OCI-LY3 (cell line): ENCODE results near the gene TBX5.

Experiments
- CTCF ChIP-seq: fragments of 200-600, 300-600 bp; sonication (generic); IDR thresholded peaks from 2 replicates; pipeline ENCODE4 v1.5.1; 2014; ENCODE audit warnings: antibody characterized with exemption, low read length, low read depth
- EZH2phosphoT487 ChIP-seq: fragments of 200-600 bp; shearing (Covaris generic); IDR thresholded peaks from 2 replicates; pipeline ENCODE4 v1.6.1; 2018; ENCODE audit warnings: antibody characterized with exemption, mixed run types, low read depth

GRCh38 chr12:114319422-114319821 lies 86.5 kb downstream of the TBX5 start:
- TF ChIP-seq CTCF (no peak), EZH2phosphoT487 (no peak)
